ENCODE data around the gene RAB5B.

The RAB5B gene

DNA sequence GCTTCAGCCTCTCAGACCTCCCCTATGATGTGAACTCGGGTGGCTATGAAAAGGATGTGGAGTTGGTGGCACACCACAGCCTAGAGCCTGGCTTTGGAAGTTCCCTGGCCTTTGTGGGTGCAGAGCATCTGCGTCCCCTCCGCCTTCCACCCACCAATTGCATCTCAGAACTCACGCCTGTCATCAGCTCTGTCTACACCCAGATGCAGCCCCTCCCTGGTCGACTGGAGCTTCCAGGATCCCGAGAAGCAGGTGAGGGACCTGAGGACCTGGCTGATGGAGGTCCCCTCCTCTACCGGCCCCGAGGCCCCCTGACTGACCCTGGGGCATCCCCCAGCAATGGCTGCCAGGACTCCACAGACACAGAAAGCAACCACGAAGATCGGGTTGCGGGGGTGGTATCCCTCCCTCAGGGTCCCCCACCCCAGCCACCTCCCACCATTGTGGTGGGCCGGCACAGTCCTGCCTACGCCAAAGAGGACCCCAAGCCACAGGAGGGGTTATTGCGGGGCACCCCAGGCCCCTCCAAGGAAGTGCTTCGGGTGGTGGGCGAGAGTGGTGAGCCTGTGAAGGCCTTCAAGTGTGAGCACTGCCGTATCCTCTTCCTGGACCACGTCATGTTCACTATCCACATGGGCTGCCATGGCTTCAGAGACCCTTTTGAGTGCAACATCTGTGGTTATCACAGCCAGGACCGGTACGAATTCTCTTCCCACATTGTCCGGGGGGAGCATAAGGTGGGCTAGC lies 60.9 kb downstream of the RAB5B start:
- Histone ChIP-seq H3K18ac (ENCODE audit: low read depth in 1 of 2, low read length in 2 of 2) (no peak overlapping the region), H2BK15ac (ENCODE audit: low read depth, poor library complexity, severe bottlenecking) (no peak overlapping the region), H2BK120ac (ENCODE audit: low read depth, low read length) (no peak overlapping the region), H3K27me3 (ENCODE audit: control insufficient read depth in 1 of 2, insufficient read depth in 1 of 2, low read length in 2 of 2) (no peaks in the 10 kb centered on the region), H2BK5ac (ENCODE audit: low read depth, low read length, poor library complexity, severe bottlenecking) (no peak overlapping the region), H3K9ac (ENCODE audit: low read length) (no peak overlapping the region), H3K79me1 (replicated peaks; ENCODE audit: low read length, poor library complexity, severe bottlenecking) (peaks cover 2% of the 10 kb centered on the region), H3K4ac (ENCODE audit: low read depth in 1 of 2, low read length in 2 of 2) (no peak overlapping the region), H3K4me1 (ENCODE audit: control insufficient read depth, insufficient read depth, low read depth, low read length) (no peaks in the 10 kb centered on the region), H3K9me3 (ENCODE audit: control insufficient read depth, low read length) (no peaks in the 10 kb centered on the region), H3K14ac (ENCODE audit: low read length in 2 of 2) (no peak overlapping the region), H4K8ac (ENCODE audit: low read length) (no peak overlapping the region), H2BK12ac (ENCODE audit: low read length in 2 of 2) (no peak overlapping the region), H3K36me3 (ENCODE audit: control insufficient read depth in 1 of 2, insufficient read depth in 2 of 2, low read depth in 1 of 2, low read length in 2 of 2) (peaks cover 39 to 45% of the 10 kb centered on the region in 2 experiments), H2AK5ac (ENCODE audit: low read length, severe bottlenecking) (no peak overlapping the region), H4K91ac (ENCODE audit: low read length) (no peak overlapping the region), H3K4me2 (ENCODE audit: low read length, poor library complexity, severe bottlenecking) (no peak overlapping the region), H3K27ac (ENCODE audit: low read length, poor library complexity, severe bottlenecking) (no peak overlapping the region), H2AFZ (ENCODE audit: low read depth, low read length) (no peak overlapping the region), H3K4me3 (ENCODE audit: insufficient read depth in 1 of 2, low read depth in 1 of 2, low read length in 2 of 2) (no peak overlapping the region), H3K23ac (ENCODE audit: low read length in 2 of 2) (no peak overlapping the region)
- DNase-seq = no peak
- WGBS = 94% methylated on average over 21 of the region's 21 CpGs

DNA sequence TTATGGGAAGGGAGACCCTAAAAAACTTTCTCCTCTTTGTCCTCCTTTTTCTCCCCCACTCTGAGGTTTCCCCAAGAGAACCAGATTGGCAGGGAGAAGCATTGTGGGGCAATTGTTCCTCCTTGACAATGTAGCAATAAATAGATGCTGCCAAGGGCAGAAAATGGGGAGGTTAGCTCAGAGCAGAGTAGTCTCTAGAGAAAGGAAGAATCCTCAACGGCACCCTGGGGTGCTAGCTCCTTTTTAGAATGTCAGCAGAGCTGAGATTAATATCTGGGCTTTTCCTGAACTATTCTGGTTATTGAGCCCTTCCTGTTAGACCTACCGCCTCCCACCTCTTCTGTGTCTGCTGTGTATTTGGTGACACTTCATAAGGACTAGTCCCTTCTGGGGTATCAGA lies 63.3 kb downstream of the RAB5B start:
- peaks cover 36 to 41% of the 10 kb centered on the region in 2 experiments for H3K36me3 ChIP-seq (ENCODE audit: control insufficient read depth in 1 of 2, insufficient read depth in 2 of 2, low read depth in 1 of 2, low read length in 2 of 2)
- no peak overlapping the region for H3K4me2 ChIP-seq (ENCODE audit: low read length, poor library complexity, severe bottlenecking)
- WGBS = 100% methylated on average over 2 of the region's 2 CpGs
- H2AK5ac ChIP-seq (ENCODE audit: low read length, severe bottlenecking) = no peak overlapping the region
- no peak overlapping the region for H2BK5ac ChIP-seq (ENCODE audit: low read depth, low read length, poor library complexity, severe bottlenecking)
- H3K18ac ChIP-seq (ENCODE audit: low read depth in 1 of 2, low read length in 2 of 2) = no peak overlapping the region
- H4K8ac ChIP-seq (ENCODE audit: low read length) = no peak overlapping the region
- no peak overlapping the region for H2BK120ac ChIP-seq (ENCODE audit: low read depth, low read length)
- no peak overlapping the region for H2BK12ac ChIP-seq (ENCODE audit: low read length in 2 of 2)
- no peak overlapping the region for H4K91ac ChIP-seq (ENCODE audit: low read length)
- peaks cover 2% of the 10 kb centered on the region for H3K79me1 ChIP-seq (replicated peaks; ENCODE audit: low read length, poor library complexity, severe bottlenecking)
- H3K27me3 ChIP-seq (ENCODE audit: control insufficient read depth in 1 of 2, insufficient read depth in 1 of 2, low read length in 2 of 2) = no peaks in the 10 kb centered on the region
- no peak overlapping the region for H2AFZ ChIP-seq (ENCODE audit: low read depth, low read length)
- H3K14ac ChIP-seq (ENCODE audit: low read length in 2 of 2) = no peak overlapping the region
- H3K27ac ChIP-seq (ENCODE audit: low read length, poor library complexity, severe bottlenecking) = no peak overlapping the region
- no peak overlapping the region for H3K9ac ChIP-seq (ENCODE audit: low read length)
- H2BK15ac ChIP-seq (ENCODE audit: low read depth, poor library complexity, severe bottlenecking) = no peak overlapping the region
- H3K4me3 ChIP-seq (ENCODE audit: insufficient read depth in 1 of 2, low read depth in 1 of 2, low read length in 2 of 2) = no peak overlapping the region
- H3K4ac ChIP-seq (ENCODE audit: low read depth in 1 of 2, low read length in 2 of 2) = no peak overlapping the region
- no peaks in the 10 kb centered on the region for H3K9me3 ChIP-seq (ENCODE audit: control insufficient read depth, low read length)
- DNase-seq = no peak
- no peak overlapping the region for H3K23ac ChIP-seq (ENCODE audit: low read length in 2 of 2)
- no peaks in the 10 kb centered on the region for H3K4me1 ChIP-seq (ENCODE audit: control insufficient read depth, insufficient read depth, low read depth, low read length)

DNA sequence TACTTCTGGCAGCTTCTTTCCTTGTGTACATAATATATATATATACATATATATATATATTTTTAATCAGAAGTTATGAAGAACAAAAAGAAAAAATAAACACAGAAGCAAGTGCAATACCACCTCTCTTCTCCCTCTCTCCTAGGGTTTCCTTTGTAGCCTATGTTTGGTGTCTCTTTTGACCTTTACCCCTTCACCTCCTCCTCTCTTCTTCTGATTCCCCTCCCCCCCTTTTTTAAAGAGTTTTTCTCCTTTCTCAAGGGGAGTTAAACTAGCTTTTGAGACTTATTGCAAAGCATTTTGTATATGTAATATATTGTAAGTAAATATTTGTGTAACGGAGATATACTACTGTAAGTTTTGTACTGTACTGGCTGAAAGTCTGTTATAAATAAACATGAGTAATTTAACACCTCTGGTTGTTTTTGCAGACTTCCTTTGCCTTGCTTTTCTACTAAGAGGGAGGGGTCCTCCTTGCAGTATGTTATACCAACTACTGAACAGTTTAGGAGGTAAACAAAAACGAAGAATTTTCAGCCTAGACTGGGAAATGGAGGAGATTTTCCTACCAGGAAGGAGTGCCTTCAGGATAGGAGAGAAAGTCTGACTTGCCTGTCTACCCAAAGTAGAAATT lies 64.3 kb downstream of the RAB5B start:
- no peak overlapping the region for H3K23ac ChIP-seq (ENCODE audit: low read length in 2 of 2)
- no peak overlapping the region for H2BK12ac ChIP-seq (ENCODE audit: low read length in 2 of 2)
- no peak for DNase-seq
- WGBS = 86% methylated on average over 2 of the region's 2 CpGs
- H3K36me3 ChIP-seq (ENCODE audit: control insufficient read depth in 1 of 2, insufficient read depth in 2 of 2, low read depth in 1 of 2, low read length in 2 of 2) = peaks cover 27 to 37% of the 10 kb centered on the region in 2 experiments
- peaks cover 2% of the 10 kb centered on the region for H3K79me1 ChIP-seq (replicated peaks; ENCODE audit: low read length, poor library complexity, severe bottlenecking)
- H2AFZ ChIP-seq (ENCODE audit: low read depth, low read length) = no peak overlapping the region
- no peak overlapping the region for H4K91ac ChIP-seq (ENCODE audit: low read length)
- no peak overlapping the region for H3K4ac ChIP-seq (ENCODE audit: low read depth in 1 of 2, low read length in 2 of 2)
- H2AK5ac ChIP-seq (ENCODE audit: low read length, severe bottlenecking) = no peak overlapping the region
- no peak overlapping the region for H3K27ac ChIP-seq (ENCODE audit: low read length, poor library complexity, severe bottlenecking)
- H3K4me3 ChIP-seq (ENCODE audit: insufficient read depth in 1 of 2, low read depth in 1 of 2, low read length in 2 of 2) = no peak overlapping the region
- H3K27me3 ChIP-seq (ENCODE audit: control insufficient read depth in 1 of 2, insufficient read depth in 1 of 2, low read length in 2 of 2) = no peaks in the 10 kb centered on the region
- H4K8ac ChIP-seq (ENCODE audit: low read length) = no peak overlapping the region
- H3K18ac ChIP-seq (ENCODE audit: low read depth in 1 of 2, low read length in 2 of 2) = no peak overlapping the region
- no peaks in the 10 kb centered on the region for H3K9me3 ChIP-seq (ENCODE audit: control insufficient read depth, low read length)
- H2BK15ac ChIP-seq (ENCODE audit: low read depth, poor library complexity, severe bottlenecking) = no peak overlapping the region
- H2BK5ac ChIP-seq (ENCODE audit: low read depth, low read length, poor library complexity, severe bottlenecking) = no peak overlapping the region
- no peak overlapping the region for H3K14ac ChIP-seq (ENCODE audit: low read length in 2 of 2)
- H2BK120ac ChIP-seq (ENCODE audit: low read depth, low read length) = no peak overlapping the region
- H3K4me1 ChIP-seq (ENCODE audit: control insufficient read depth, insufficient read depth, low read depth, low read length) = no peaks in the 10 kb centered on the region
- no peak overlapping the region for H3K4me2 ChIP-seq (ENCODE audit: low read length, poor library complexity, severe bottlenecking)
- no peak overlapping the region for H3K9ac ChIP-seq (ENCODE audit: low read length)

DNA sequence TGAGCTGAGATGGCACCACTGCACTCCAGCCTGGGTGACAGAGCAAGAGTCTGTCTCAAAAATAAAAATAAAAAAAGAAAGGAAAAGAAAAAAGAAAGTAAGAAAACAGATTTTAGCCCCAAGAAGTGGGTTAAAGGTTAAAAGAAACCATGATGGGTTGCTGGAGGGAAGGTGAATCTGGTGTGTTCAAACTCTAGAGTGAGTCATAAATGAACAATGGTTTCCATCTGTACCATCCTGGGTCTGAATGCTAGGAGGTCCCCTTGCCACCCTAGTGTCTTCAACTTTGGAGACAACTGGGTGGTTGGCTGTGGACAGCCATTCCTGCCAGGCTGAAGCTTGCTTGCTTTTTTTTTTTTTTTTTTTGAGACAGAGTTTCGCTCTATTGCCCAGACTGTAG lies 66.3 kb downstream of the RAB5B start:
- H3K27ac ChIP-seq (ENCODE audit: low read length, poor library complexity, severe bottlenecking) = no peak overlapping the region
- no peak overlapping the region for H3K14ac ChIP-seq (ENCODE audit: low read length in 2 of 2)
- H2AFZ ChIP-seq (ENCODE audit: low read depth, low read length) = no peak overlapping the region
- no peak overlapping the region for H2AK5ac ChIP-seq (ENCODE audit: low read length, severe bottlenecking)
- H3K4me3 ChIP-seq (ENCODE audit: insufficient read depth in 1 of 2, low read depth in 1 of 2, low read length in 2 of 2) = no peak overlapping the region
- H3K27me3 ChIP-seq (ENCODE audit: control insufficient read depth in 1 of 2, insufficient read depth in 1 of 2, low read length in 2 of 2) = no peaks in the 10 kb centered on the region
- H3K18ac ChIP-seq (ENCODE audit: low read depth in 1 of 2, low read length in 2 of 2) = no peak overlapping the region
- H3K23ac ChIP-seq (ENCODE audit: low read length in 2 of 2) = no peak overlapping the region
- peaks cover 26 to 45% of the 10 kb centered on the region in 2 experiments for H3K36me3 ChIP-seq (ENCODE audit: control insufficient read depth in 1 of 2, insufficient read depth in 2 of 2, low read depth in 1 of 2, low read length in 2 of 2)
- no peak overlapping the region for H2BK12ac ChIP-seq (ENCODE audit: low read length in 2 of 2)
- H3K4ac ChIP-seq (ENCODE audit: low read depth in 1 of 2, low read length in 2 of 2) = no peak overlapping the region
- peaks cover 4% of the 10 kb centered on the region for H3K4me1 ChIP-seq (ENCODE audit: control insufficient read depth, insufficient read depth, low read depth, low read length)
- H3K4me2 ChIP-seq (ENCODE audit: low read length, poor library complexity, severe bottlenecking) = no peak overlapping the region
- no peak overlapping the region for H2BK5ac ChIP-seq (ENCODE audit: low read depth, low read length, poor library complexity, severe bottlenecking)
- no peak overlapping the region for H3K9ac ChIP-seq (ENCODE audit: low read length)
- no peak for DNase-seq
- WGBS = no CpG with 5 or more reads among the region's 1 CpG
- H4K91ac ChIP-seq (ENCODE audit: low read length) = no peak overlapping the region
- no peaks in the 10 kb centered on the region for H3K9me3 ChIP-seq (ENCODE audit: control insufficient read depth, low read length)
- no peak overlapping the region for H2BK120ac ChIP-seq (ENCODE audit: low read depth, low read length)
- H4K8ac ChIP-seq (ENCODE audit: low read length) = no peak overlapping the region
- peaks cover 2% of the 10 kb centered on the region for H3K79me1 ChIP-seq (replicated peaks; ENCODE audit: low read length, poor library complexity, severe bottlenecking)
- no peak overlapping the region for H2BK15ac ChIP-seq (ENCODE audit: low read depth, poor library complexity, severe bottlenecking)

All from mesenchymal stem cell (in vitro differentiated cells and primary cell).